K562 (cell line): ENCODE results near the gene TGFBR1. TPM values are rescaled to one million over a fixed set of nuclear protein-coding genes. Genes with fewer than 3 reads are reported as not detected.
A peak's percentile ranks its signal among the peaks of the same experiment; 100 is the strongest.

Experiments
- CC2D1A ChIP-seq: fragments of 450-650 bp; IDR thresholded peaks from 2 replicates; pipeline ENCODE4 v1.6.1; 2017; ENCODE audit warnings: mild to moderate bottlenecking
- CHD4 ChIP-seq: fragments of 200-600 bp; sonication (generic); IDR thresholded peaks from 3 replicates; pipeline ENCODE4 v1.6.1; 2012; ENCODE audit warnings: low read depth, mild to moderate bottlenecking, mixed read lengths, low read length, inconsistent platforms; ENCODE audit not compliant: insufficient read depth, insufficient replicate concordance, poor library complexity, severe bottlenecking
- DNMT1 ChIP-seq: fragments of 450-650 bp; IDR thresholded peaks from 2 replicates; pipeline ENCODE4 v1.6.1; 2016; ENCODE audit warnings: antibody characterized with exemption, mild to moderate bottlenecking
- EP300 ChIP-seq: IDR thresholded peaks from 2 replicates; pipeline ENCODE4 v1.6.1; 2012; ENCODE audit warnings: low read length, improper control_type of control experiment
- HDAC1 ChIP-seq, 2 experiments: fragments of 450-650 bp; IDR thresholded peaks; 2 replicates each; pipeline ENCODE4 v1.6.1; 2016 to 2017; ENCODE audit warnings: inconsistent platforms in 1 of 2, mild to moderate bottlenecking in 1 of 2, moderate library complexity in 1 of 2
- HMG20A ChIP-seq: fragments of 450-650 bp; formaldehyde crosslinking; conservative IDR thresholded peaks from 2 replicates; pipeline ENCODE4 v1.4.0; 2020; ENCODE audit warnings: mild to moderate bottlenecking, mixed read lengths
- HSF4 ChIP-seq: fragments of 250-450 bp; sonication (Bioruptor Pico); IDR thresholded peaks from 2 replicates; pipeline ENCODE4 v2.1.2; 2022; ENCODE audit warnings: mild to moderate bottlenecking, moderate library complexity, borderline replicate concordance
- MEIS2 ChIP-seq: fragments of 450-650 bp; IDR thresholded peaks from 2 replicates; pipeline ENCODE4 v1.6.1; 2014; ENCODE audit warnings: mild to moderate bottlenecking; ENCODE audit not compliant: partially characterized antibody
- NEUROD1 ChIP-seq: fragments of 150-350 bp; IDR thresholded peaks from 2 replicates; pipeline ENCODE4 v1.6.1; 2014; ENCODE audit warnings: borderline replicate concordance, low read length, low read depth; ENCODE audit not compliant: partially characterized antibody
- SAFB2 ChIP-seq: fragments of 200-400 bp; formaldehyde crosslinking; IDR thresholded peaks from 2 replicates; pipeline ENCODE4 v1.6.1; 2018; ENCODE audit warnings: borderline replicate concordance, low read length, low read depth, moderate library complexity; ENCODE audit not compliant: severe bottlenecking
- TBL1XR1 ChIP-seq, 2 experiments: IDR thresholded peaks; 2 replicates each; pipeline ENCODE4 v1.6.1; 2012; ENCODE audit warnings: improper control_type of control experiment in 2 of 2, low read length in 2 of 2, mild to moderate bottlenecking in 1 of 2
- ZNF282 ChIP-seq: sonication (generic); formaldehyde crosslinking; IDR thresholded peaks from 2 replicates; pipeline ENCODE4 v1.8.1; 2023; ENCODE audit warnings: missing genetic modification reagents
- ZNF76 ChIP-seq: fragments of 250-450 bp; sonication (Bioruptor Pico); IDR thresholded peaks from 2 replicates; pipeline ENCODE4 v1.4.0; 2020; ENCODE audit warnings: mild to moderate bottlenecking, moderate library complexity, borderline replicate concordance
- polyA plus RNA-seq, 8 experiments: library from polyadenylated mRNA; depleted of rRNA in 4 of 8; stranded (reverse) in 5 of 8; unstranded in 3 of 8; fragments of >200 nt; fragmentation: Nextera tagmentation in 2 of 8; fragmentation: Illumina TruSeq in 1 of 8; extraction: Ambion mirVana in 2 of 8; extraction: Trizol in 1 of 8; gene quantifications; 2 replicates each; pipeline versions ENCODE4 v1.2.1 to v1.2.3, GENCODE V29; 2011 to 2014; ENCODE audit warnings: inconsistent platforms in 1 of 8, missing spikeins in 1 of 8
- total RNA-seq, 7 experiments: library from RNA; depleted of rRNA in 6 of 7; stranded (reverse); fragments of >200 nt in 6 of 7; fragmentation: Illumina TruSeq in 2 of 7; extraction: Trizol in 2 of 7; gene quantifications; 2 replicates each; pipeline versions ENCODE4 v1.2.1 to v1.2.3, GENCODE V29; 2011 to 2021; ENCODE audit warnings: low replicate concordance in 1 of 7
- TF ChIP-seq, protein P1 (sequence below): fragments of 250-450 bp; sonication (Bioruptor Pico); IDR thresholded peaks from 2 replicates; pipeline ENCODE4 v1.4.0; 2020; ENCODE audit warnings: mild to moderate bottlenecking, moderate library complexity
- TF ChIP-seq, protein P2 (sequence below): fragments of 250-450 bp; sonication (Bioruptor Pico); IDR thresholded peaks from 2 replicates; pipeline ENCODE4 v1.5.0; 2020; ENCODE audit warnings: mild to moderate bottlenecking, borderline replicate concordance
- TF ChIP-seq, protein P3 (sequence below): fragments of 450-650 bp; IDR thresholded peaks from 2 replicates; pipeline ENCODE4 v1.6.1; 2016
- TF ChIP-seq, protein P4 (sequence below): fragments of 250-450 bp; sonication (Bioruptor Pico); IDR thresholded peaks from 2 replicates; pipeline ENCODE4 v1.8.0; 2021; ENCODE audit warnings: moderate library complexity, mild to moderate bottlenecking, inconsistent platforms
- TF ChIP-seq, protein P5 (sequence below): sonication (generic); formaldehyde crosslinking; IDR thresholded peaks from 2 replicates; pipeline ENCODE4 v1.5.0; 2020; ENCODE audit warnings: missing genetic modification reagents
- TF ChIP-seq, protein P6 (sequence below), 2 experiments: IDR thresholded peaks; 2 replicates each; pipeline ENCODE4 v1.6.1; 2011; ENCODE audit warnings: borderline replicate concordance in 1 of 2, control low read depth in 1 of 2, low read depth in 1 of 2, low read length in 1 of 2, mild to moderate bottlenecking in 1 of 2, mixed read lengths in 1 of 2, moderate library complexity in 1 of 2; ENCODE audit not compliant: insufficient read depth in 1 of 2, insufficient read length in 1 of 2, poor library complexity in 1 of 2, severe bottlenecking in 1 of 2; ENCODE audit errors: extremely low read depth in 1 of 2

The TGFBR1 gene
- total and polyA plus RNA-seq, 9 of the 15 experiments (the other 6 are each of a cell fraction or from before 2014, with no cell fraction given) = 15.5 to 62.4 (median 42.7) TPM

DNA sequence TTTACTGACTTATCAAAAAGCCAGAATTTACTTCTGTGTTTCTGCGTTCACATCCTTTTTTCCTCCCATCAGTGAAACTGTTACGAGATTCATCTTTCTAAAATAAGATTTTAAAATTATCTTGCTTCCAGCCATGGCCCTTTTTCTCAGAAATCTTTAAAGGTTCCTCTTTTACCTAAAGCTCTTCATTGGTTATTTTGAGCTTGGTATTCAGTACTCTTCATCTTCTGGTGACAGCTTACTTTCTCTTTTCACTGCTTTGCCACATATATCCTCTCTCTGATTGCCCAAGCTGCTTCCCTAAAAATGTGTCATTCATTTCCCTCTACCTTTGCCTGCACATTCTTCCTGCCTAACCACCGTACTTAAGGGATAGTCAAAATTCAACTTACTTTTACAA lies 32.3 kb downstream of the TGFBR1 start (continued):
- TF ChIP-seq, protein P1, sequence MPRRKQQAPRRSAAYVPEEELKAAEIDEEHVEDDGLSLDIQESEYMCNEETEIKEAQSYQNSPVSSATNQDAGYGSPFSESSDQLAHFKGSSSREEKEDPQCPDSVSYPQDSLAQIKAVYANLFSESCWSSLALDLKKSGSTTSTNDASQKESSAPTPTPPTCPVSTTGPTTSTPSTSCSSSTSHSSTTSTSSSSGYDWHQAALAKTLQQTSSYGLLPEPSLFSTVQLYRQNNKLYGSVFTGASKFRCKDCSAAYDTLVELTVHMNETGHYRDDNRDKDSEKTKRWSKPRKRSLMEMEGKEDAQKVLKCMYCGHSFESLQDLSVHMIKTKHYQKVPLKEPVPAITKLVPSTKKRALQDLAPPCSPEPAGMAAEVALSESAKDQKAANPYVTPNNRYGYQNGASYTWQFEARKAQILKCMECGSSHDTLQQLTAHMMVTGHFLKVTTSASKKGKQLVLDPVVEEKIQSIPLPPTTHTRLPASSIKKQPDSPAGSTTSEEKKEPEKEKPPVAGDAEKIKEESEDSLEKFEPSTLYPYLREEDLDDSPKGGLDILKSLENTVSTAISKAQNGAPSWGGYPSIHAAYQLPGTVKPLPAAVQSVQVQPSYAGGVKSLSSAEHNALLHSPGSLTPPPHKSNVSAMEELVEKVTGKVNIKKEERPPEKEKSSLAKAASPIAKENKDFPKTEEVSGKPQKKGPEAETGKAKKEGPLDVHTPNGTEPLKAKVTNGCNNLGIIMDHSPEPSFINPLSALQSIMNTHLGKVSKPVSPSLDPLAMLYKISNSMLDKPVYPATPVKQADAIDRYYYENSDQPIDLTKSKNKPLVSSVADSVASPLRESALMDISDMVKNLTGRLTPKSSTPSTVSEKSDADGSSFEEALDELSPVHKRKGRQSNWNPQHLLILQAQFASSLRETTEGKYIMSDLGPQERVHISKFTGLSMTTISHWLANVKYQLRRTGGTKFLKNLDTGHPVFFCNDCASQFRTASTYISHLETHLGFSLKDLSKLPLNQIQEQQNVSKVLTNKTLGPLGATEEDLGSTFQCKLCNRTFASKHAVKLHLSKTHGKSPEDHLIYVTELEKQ = no peak
- no peak for TF ChIP-seq HMG20A (CRISPR knock-in tag)
- TF ChIP-seq, protein P2, sequence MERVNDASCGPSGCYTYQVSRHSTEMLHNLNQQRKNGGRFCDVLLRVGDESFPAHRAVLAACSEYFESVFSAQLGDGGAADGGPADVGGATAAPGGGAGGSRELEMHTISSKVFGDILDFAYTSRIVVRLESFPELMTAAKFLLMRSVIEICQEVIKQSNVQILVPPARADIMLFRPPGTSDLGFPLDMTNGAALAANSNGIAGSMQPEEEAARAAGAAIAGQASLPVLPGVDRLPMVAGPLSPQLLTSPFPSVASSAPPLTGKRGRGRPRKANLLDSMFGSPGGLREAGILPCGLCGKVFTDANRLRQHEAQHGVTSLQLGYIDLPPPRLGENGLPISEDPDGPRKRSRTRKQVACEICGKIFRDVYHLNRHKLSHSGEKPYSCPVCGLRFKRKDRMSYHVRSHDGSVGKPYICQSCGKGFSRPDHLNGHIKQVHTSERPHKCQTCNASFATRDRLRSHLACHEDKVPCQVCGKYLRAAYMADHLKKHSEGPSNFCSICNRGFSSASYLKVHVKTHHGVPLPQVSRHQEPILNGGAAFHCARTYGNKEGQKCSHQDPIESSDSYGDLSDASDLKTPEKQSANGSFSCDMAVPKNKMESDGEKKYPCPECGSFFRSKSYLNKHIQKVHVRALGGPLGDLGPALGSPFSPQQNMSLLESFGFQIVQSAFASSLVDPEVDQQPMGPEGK (CRISPR knock-in tag) = no peak
- TF ChIP-seq, protein P3, sequence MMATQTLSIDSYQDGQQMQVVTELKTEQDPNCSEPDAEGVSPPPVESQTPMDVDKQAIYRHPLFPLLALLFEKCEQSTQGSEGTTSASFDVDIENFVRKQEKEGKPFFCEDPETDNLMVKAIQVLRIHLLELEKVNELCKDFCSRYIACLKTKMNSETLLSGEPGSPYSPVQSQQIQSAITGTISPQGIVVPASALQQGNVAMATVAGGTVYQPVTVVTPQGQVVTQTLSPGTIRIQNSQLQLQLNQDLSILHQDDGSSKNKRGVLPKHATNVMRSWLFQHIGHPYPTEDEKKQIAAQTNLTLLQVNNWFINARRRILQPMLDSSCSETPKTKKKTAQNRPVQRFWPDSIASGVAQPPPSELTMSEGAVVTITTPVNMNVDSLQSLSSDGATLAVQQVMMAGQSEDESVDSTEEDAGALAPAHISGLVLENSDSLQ = peak; percentile 82
- TF ChIP-seq SAFB2 = no peak
- TF ChIP-seq CC2D1A = no peak
- TF ChIP-seq, protein P4, sequence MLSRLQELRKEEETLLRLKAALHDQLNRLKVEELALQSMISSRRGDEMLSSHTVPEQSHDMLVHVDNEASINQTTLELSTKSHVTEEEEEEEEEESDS = no peak
- TF ChIP-seq DNMT1 = no peak
- TF ChIP-seq HDAC1 (IDR thresholded peaks at IDR 0.05) = peak in 1 of 2 experiments; percentile 53; a peak in 1 of 4 replicates
- TF ChIP-seq MEIS2 = peak; percentile 89
- TF ChIP-seq ZNF282 (CRISPR knock-in tag) = no peak
- TF ChIP-seq, protein P5, sequence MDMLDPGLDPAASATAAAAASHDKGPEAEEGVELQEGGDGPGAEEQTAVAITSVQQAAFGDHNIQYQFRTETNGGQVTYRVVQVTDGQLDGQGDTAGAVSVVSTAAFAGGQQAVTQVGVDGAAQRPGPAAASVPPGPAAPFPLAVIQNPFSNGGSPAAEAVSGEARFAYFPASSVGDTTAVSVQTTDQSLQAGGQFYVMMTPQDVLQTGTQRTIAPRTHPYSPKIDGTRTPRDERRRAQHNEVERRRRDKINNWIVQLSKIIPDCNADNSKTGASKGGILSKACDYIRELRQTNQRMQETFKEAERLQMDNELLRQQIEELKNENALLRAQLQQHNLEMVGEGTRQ (CRISPR knock-in tag) = no peak
- peak; percentile 23; the same call in 1 of the 2 replicates for TF ChIP-seq EP300
- no peak for TF ChIP-seq ZNF76
- no peak for TF ChIP-seq HSF4 (CRISPR knock-in tag)
- TF ChIP-seq, protein P6, sequence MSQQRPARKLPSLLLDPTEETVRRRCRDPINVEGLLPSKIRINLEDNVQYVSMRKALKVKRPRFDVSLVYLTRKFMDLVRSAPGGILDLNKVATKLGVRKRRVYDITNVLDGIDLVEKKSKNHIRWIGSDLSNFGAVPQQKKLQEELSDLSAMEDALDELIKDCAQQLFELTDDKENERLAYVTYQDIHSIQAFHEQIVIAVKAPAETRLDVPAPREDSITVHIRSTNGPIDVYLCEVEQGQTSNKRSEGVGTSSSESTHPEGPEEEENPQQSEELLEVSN (IDR thresholded peaks at IDR 0.05; ENCODE audit: borderline replicate concordance in 1 of 2, extremely low read depth in 1 of 2, insufficient read depth in 1 of 2, insufficient read length in 1 of 2, low read depth in 1 of 2, low read length in 1 of 2, poor library complexity in 1 of 2, severe bottlenecking in 1 of 2) = no peak
- TF ChIP-seq NEUROD1 = no peak
- peak in 1 of 2 experiments; percentile 63; a peak in 2 of 4 replicates for TF ChIP-seq TBL1XR1 (IDR thresholded peaks at IDR 0.05; ENCODE audit: low read length in 2 of 2)
- no peak for TF ChIP-seq CHD4
